GM12878 (cell line): ENCODE results near the gene ADGRV1. TPM values are rescaled to one million over a fixed set of nuclear protein-coding genes. Genes with fewer than 3 reads are reported as not detected.

Source experiments
- ATAC-seq: fragments of 200-7000 bp; cut with Tn5 transposase; 3 replicates; pipeline ENCODE4 v1.9.1; 2020; ENCODE audit warnings: mild to moderate bottlenecking, moderate library complexity
- BruUV-seq: library from RNA; stranded (reverse); fragments of 400-500 nt; replicated peaks from 2 replicates; lab custom pipeline; 2021; lab: Mats Ljungman, UMichigan
- CTCF ChIA-PET: fragments of 300-600 bp; sonication (Branson Sonifier 250); formaldehyde crosslinking; extraction: SDS; loops from one replicate; lab custom pipeline; 2021; ENCODE audit warnings: inconsistent platforms; lab: Yijun Ruan, JAX
- POLR2A ChIA-PET: fragments of 350-600 bp; formaldehyde crosslinking; extraction: SDS; loops from one replicate; lab custom pipeline; 2021; ENCODE audit warnings: inconsistent platforms; lab: Charles Lee
- RAD21 ChIA-PET: fragments of 300-600 bp; sonication (Branson Sonifier 250); formaldehyde crosslinking; loops from one replicate; lab custom pipeline; 2023; ENCODE audit warnings: antibody characterized with exemption; ENCODE audit not compliant: unreplicated experiment; lab: Charles Lee
- SMC1A ChIA-PET: fragments of 300-600 bp; sonication (Branson Sonifier 250); formaldehyde crosslinking; loops from one replicate; lab custom pipeline; 2023; ENCODE audit not compliant: unreplicated experiment, uncharacterized antibody; lab: Charles Lee
- DNase-seq: peaks from one replicate; pipeline ENCODE4 v3.0.0-alpha.2; 2011; ENCODE audit warnings: low read depth, low spot score
- FAIRE-seq: peaks from 3 replicates; lab custom pipeline; 2011; peaks lifted over from hg19 to GRCh38; lab: Jason Lieb, UNC
- H2AFZ ChIP-seq: 2 replicates; pipeline ENCODE4 v1.6.0; 2011; ENCODE audit warnings: low read depth, low read length, control low read depth; ENCODE audit not compliant: control insufficient read depth
- H3K27ac ChIP-seq: 2 replicates; pipeline ENCODE4 v1.5.1; 2011; ENCODE audit warnings: control low read depth; ENCODE audit not compliant: control insufficient read depth, insufficient read depth
- H3K27me3 ChIP-seq, 2 experiments: replicated peaks in 1 of 2; 2 replicates each; pipeline versions ENCODE4 v1.6.0 to v1.6.1; 2011; ENCODE audit warnings: low read length in 1 of 2; ENCODE audit not compliant: control insufficient read depth in 2 of 2, insufficient read depth in 2 of 2
- H3K36me3 ChIP-seq, 2 experiments: 2 replicates each; pipeline ENCODE4 v1.5.1; 2011; ENCODE audit warnings: low read length in 1 of 2; ENCODE audit not compliant: control insufficient read depth in 2 of 2, insufficient read depth in 2 of 2
- H3K4me1 ChIP-seq: 2 replicates; pipeline ENCODE4 v1.6.1; 2011; ENCODE audit warnings: mild to moderate bottlenecking, low read length, moderate library complexity, mixed read lengths; ENCODE audit not compliant: control insufficient read depth, insufficient read depth
- H3K4me2 ChIP-seq: 2 replicates; pipeline ENCODE4 v1.6.0; 2011; ENCODE audit warnings: control low read depth; ENCODE audit not compliant: control insufficient read depth, insufficient read depth
- H3K4me3 ChIP-seq: fragments of 200-600 bp; sonication (generic); 2 replicates; pipeline ENCODE4 v1.5.1; 2016
- H3K79me2 ChIP-seq: 2 replicates; pipeline ENCODE4 v1.6.0; 2011; ENCODE audit warnings: low read length; ENCODE audit not compliant: control insufficient read depth, insufficient read depth
- H3K9ac ChIP-seq: 2 replicates; pipeline ENCODE4 v1.8.0; 2011; ENCODE audit warnings: low read length, control low read depth, mixed read lengths; ENCODE audit not compliant: control insufficient read depth, insufficient read depth
- H3K9me3 ChIP-seq: replicated peaks from 3 replicates; pipeline ENCODE4 v1.5.1; 2011; ENCODE audit warnings: mild to moderate bottlenecking, low read length; ENCODE audit not compliant: control insufficient read depth, insufficient read depth
- H4K20me1 ChIP-seq: 2 replicates; pipeline ENCODE4 v1.6.0; 2011; ENCODE audit not compliant: control insufficient read depth, insufficient read depth
- ESRRA ChIP-seq: IDR thresholded peaks from 2 replicates; pipeline ENCODE4 v1.6.1; 2012; ENCODE audit warnings: mild to moderate bottlenecking, low read length, improper control_type of control experiment
- IKZF1 ChIP-seq: fragments of 450-650 bp; conservative IDR thresholded peaks from 2 replicates; pipeline ENCODE4 v1.6.1; 2017; ENCODE audit warnings: antibody characterized with exemption, mild to moderate bottlenecking
- IKZF2 ChIP-seq, 2 experiments: fragments of 450-650 bp; IDR thresholded peaks; 2 replicates each; pipeline ENCODE4 v1.6.1; 2017; ENCODE audit warnings: mild to moderate bottlenecking in 2 of 2, moderate library complexity in 2 of 2
- MEF2B ChIP-seq: fragments of 450-650 bp; IDR thresholded peaks from 2 replicates; pipeline ENCODE4 v1.6.1; 2018; ENCODE audit warnings: mild to moderate bottlenecking, moderate library complexity; ENCODE audit not compliant: partially characterized antibody, poor library complexity, severe bottlenecking
- MTA2 ChIP-seq: fragments of 450-650 bp; IDR thresholded peaks from 2 replicates; pipeline ENCODE4 v1.6.1; 2016; ENCODE audit warnings: low read depth, mild to moderate bottlenecking, moderate library complexity
- NR2F1 ChIP-seq: fragments of 450-650 bp; conservative IDR thresholded peaks from 2 replicates; pipeline ENCODE4 v1.6.1; 2017; ENCODE audit warnings: mild to moderate bottlenecking
- RUNX3 ChIP-seq: IDR thresholded peaks from 2 replicates; pipeline ENCODE4 v1.6.1; 2012; ENCODE audit warnings: low read length, inconsistent platforms
- SMAD5 ChIP-seq: IDR thresholded peaks from 2 replicates; pipeline ENCODE4 v1.6.1; 2016; ENCODE audit warnings: antibody characterized with exemption, low read depth
- WGBS: methylation state at CpG from one replicate; pipeline ENCODE4 v1.1.6; 2016; ENCODE audit warnings: low lambda C conversion rate; ENCODE audit not compliant: insufficient replicate concordance, insufficient coverage; ENCODE audit errors: missing lambda C conversion rate; 5-methylcytosine and 5-hydroxymethylcytosine counted together
- in situ Hi-C: fragments of 300-500 bp; cut with MboI; formaldehyde crosslinking; loops from 9 replicates; pipeline ENCODE4 v1.14.3; 2018; ENCODE audit warnings: mixed read lengths
- intact Hi-C: fragments of 100-400 bp; cut with micrococcal nuclease; formaldehyde crosslinking; loops from one replicate; pipeline ENCODE4 v1.14.2; 2022; ENCODE audit not compliant: unreplicated experiment
- polyA plus RNA-seq, 11 experiments: library from polyadenylated mRNA; depleted of rRNA in 4 of 11; unstranded in 6 of 11; stranded (reverse) in 5 of 11; fragments of >200 nt; fragmentation: Nextera tagmentation in 4 of 11; fragmentation: Illumina TruSeq in 1 of 11; extraction: Ambion mirVana in 4 of 11; extraction: Trizol in 1 of 11; gene quantifications; 1 replicate in 1 of 11; 2 replicates in 10 of 11; pipeline versions ENCODE4 v1.2.1 to v1.2.3, GENCODE V29; 2011 to 2016; ENCODE audit warnings: inconsistent platforms in 2 of 11, missing spikeins in 2 of 11, low read depth in 1 of 11
- total RNA-seq, 4 experiments: library from RNA; depleted of rRNA in 3 of 4; stranded (reverse); fragments of >200 nt in 3 of 4; fragmentation: Illumina TruSeq in 1 of 4; extraction: Trizol in 1 of 4; gene quantifications; 2 replicates each; pipeline versions ENCODE4 v1.2.1 to v1.2.3, GENCODE V29; 2013 to 2021
- TF ChIP-seq, protein P1 (sequence below): IDR thresholded peaks from 2 replicates; pipeline ENCODE4 v1.6.1; 2011; ENCODE audit warnings: borderline replicate concordance, low read depth, mild to moderate bottlenecking, moderate library complexity, low read length; ENCODE audit not compliant: insufficient read depth, poor library complexity, severe bottlenecking

The ADGRV1 gene
- total and polyA plus RNA-seq, 10 of the 15 experiments (the other 5 are each of a cell fraction or from before 2014, with no cell fraction given), result 0.04 to 8.1 (median 0.16) TPM; not detected in 1

DNA sequence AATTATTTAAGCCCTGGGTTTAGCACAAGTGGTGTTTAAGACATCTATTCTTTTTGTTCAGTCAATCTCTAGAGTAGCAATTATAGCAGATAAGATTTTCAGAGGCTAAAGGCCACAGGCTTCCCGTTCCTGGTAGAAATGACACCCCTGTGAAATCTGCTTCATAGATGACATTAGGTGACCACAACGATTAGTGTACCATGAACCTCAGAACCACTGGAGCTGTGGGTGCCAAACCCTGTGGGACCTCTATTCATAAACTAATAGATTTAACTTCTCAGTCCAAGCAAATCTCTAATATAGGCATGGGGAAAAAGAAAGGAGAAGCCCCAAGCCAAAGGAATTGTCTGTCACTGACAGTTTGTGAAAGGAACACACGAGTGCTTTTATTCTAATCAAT, 617.1 kb downstream of the ADGRV1 start:
- TF ChIP-seq SMAD5, result no peak
- TF ChIP-seq NR2F1, result peak; percentile 72
- TF ChIP-seq ESRRA, result no peak
- TF ChIP-seq MEF2B, result peak; percentile 71
- TF ChIP-seq MTA2, result peak; percentile 67; the same call in 1 of the 2 replicates
- TF ChIP-seq IKZF1, result peak; percentile 51
- TF ChIP-seq RUNX3, result 0 out of 2 replicates have a peak, but pooled peaks have one; percentile 17
- peak in 1 of 2 experiments; percentile 72; a peak in 2 of 4 replicates for TF ChIP-seq IKZF2 (IDR thresholded peaks at IDR 0.05)
- TF ChIP-seq, protein P1, sequence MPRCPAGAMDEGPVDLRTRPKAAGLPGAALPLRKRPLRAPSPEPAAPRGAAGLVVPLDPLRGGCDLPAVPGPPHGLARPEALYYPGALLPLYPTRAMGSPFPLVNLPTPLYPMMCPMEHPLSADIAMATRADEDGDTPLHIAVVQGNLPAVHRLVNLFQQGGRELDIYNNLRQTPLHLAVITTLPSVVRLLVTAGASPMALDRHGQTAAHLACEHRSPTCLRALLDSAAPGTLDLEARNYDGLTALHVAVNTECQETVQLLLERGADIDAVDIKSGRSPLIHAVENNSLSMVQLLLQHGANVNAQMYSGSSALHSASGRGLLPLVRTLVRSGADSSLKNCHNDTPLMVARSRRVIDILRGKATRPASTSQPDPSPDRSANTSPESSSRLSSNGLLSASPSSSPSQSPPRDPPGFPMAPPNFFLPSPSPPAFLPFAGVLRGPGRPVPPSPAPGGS, result no peak
- ChIA-PET CTCF (interaction anchor here (1.5 kb wide), 1 partner anchor 209 kb away, joined by 3 read pairs; no protein-coding TSS in a partner anchor), POLR2A (no interaction called here), RAD21 (no interaction called here), SMC1A (no interaction called here)
- Histone ChIP-seq H3K79me2 (no peaks in the 10 kb centered on the region), H3K4me2 (no peak overlapping the region), H2AFZ (no peak overlapping the region; the same call in 1 of the 2 replicates), H3K36me3 (no peaks in the 10 kb centered on the region), H3K4me1 (no peaks in the 10 kb centered on the region), H3K9ac (no peak overlapping the region), H3K4me3 (no peak overlapping the region), H3K9me3 (no peaks in the 10 kb centered on the region), H3K27me3 (no peaks in the 10 kb centered on the region), H4K20me1 (no peaks in the 10 kb centered on the region), H3K27ac (no peak overlapping the region)
- no peak for DNase-seq
- in situ Hi-C loops, result no loop called here
- WGBS, result 20% methylated on average over 3 of the region's 3 CpGs
- no peak for FAIRE-seq
- ATAC-seq, result peak; percentile 80
- BruUV-seq, result no TSS peak
- intact Hi-C loops, result no loop called here
